Cardiac muscle cell (in vitro differentiated cells and primary cell): Measurements from ENCODE around the gene FUT2. TPM values are rescaled to one million over a fixed set of nuclear protein-coding genes. Genes with fewer than 3 reads are reported as not detected.

ENCODE experiments used
- DNase-seq, 2 donors: peaks; one replicate each; pipeline versions ENCODE4 v3.0.0 to v3.0.0-alpha.2; 2010 to 2017; ENCODE audit warnings: low read depth in 1 of 2, low spot score in 1 of 2
- H3K27ac ChIP-seq: fragments of 200-600 bp; sonication (generic); 2 replicates; pipeline ENCODE4 v1.5.1; 2016
- H3K27me3 ChIP-seq: fragments of 200-600 bp; sonication (generic); 2 replicates; pipeline ENCODE4 v1.6.0; 2016; ENCODE audit warnings: control low read depth
- H3K36me3 ChIP-seq: fragments of 200-600 bp; sonication (generic); 2 replicates; pipeline ENCODE4 v1.5.1; 2016; ENCODE audit warnings: control low read depth
- H3K4me1 ChIP-seq: fragments of 200-600 bp; sonication (generic); 2 replicates; pipeline ENCODE4 v1.8.1; 2017; ENCODE audit warnings: low read depth, mild to moderate bottlenecking, mixed run types
- H3K4me3 ChIP-seq: fragments of 200-600 bp; sonication (generic); 2 replicates; pipeline ENCODE4 v1.5.1; 2016; ENCODE audit warnings: mild to moderate bottlenecking
- H3K9me3 ChIP-seq: fragments of 200-600 bp; sonication (generic); 2 replicates; pipeline ENCODE4 v1.5.1; 2017; ENCODE audit warnings: low read depth, mild to moderate bottlenecking, control low read depth
- polyA plus RNA-seq: library from polyadenylated mRNA; unstranded; fragments of >200 nt; fragmentation: Nextera tagmentation; extraction: Ambion mirVana; gene quantifications from 2 replicates; pipeline ENCODE4 v1.2.1, GENCODE V29; 2016
- total RNA-seq: library from RNA; depleted of rRNA; stranded (reverse); fragments of >200 nt; gene quantifications from 2 replicates; pipeline ENCODE4 v1.2.3, GENCODE V29; 2016
- TF ChIP-seq, protein P1 (sequence below): IDR thresholded peaks from 2 replicates; pipeline ENCODE4 v1.5.1; 2012; ENCODE audit warnings: low read depth, mild to moderate bottlenecking, low read length

FUT2 gene
- total and polyA plus RNA-seq, 2 experiments from 2014 or later: 0.11 TPM; not detected in 1

DNA sequence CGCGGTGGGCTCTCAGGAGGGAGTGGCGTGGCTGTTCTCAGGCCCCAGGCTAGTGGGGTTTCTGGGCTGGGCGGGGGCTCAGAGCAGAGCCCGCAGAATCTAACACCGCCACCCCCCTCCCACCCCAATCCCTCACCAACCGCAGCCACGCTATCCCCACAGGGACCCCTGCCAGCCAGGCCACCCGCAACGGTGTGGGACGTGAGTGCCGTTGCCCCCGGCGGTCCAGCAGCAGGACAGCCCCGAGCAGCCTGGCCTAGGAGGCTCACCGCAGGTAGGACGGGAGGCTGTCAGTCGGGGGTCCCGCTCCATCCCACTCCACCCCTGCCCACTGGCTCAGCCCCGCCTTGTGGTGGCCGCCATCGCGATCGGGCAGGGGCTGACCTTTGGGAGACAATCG is 22.8 kb upstream of the FUT2 start, which contains the start of gene NTN5:
Gene NTN5, minus strand, starts transcription at position 24 of the 400 bp plus-strand sequence. CDS start 2,031 bp downstream, outside the sequence.
- no peak for DNase-seq
- TF ChIP-seq, protein P1, sequence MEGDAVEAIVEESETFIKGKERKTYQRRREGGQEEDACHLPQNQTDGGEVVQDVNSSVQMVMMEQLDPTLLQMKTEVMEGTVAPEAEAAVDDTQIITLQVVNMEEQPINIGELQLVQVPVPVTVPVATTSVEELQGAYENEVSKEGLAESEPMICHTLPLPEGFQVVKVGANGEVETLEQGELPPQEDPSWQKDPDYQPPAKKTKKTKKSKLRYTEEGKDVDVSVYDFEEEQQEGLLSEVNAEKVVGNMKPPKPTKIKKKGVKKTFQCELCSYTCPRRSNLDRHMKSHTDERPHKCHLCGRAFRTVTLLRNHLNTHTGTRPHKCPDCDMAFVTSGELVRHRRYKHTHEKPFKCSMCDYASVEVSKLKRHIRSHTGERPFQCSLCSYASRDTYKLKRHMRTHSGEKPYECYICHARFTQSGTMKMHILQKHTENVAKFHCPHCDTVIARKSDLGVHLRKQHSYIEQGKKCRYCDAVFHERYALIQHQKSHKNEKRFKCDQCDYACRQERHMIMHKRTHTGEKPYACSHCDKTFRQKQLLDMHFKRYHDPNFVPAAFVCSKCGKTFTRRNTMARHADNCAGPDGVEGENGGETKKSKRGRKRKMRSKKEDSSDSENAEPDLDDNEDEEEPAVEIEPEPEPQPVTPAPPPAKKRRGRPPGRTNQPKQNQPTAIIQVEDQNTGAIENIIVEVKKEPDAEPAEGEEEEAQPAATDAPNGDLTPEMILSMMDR: no peak
- no peak within 1 kb of the TSS for H3K4me3 ChIP-seq

GRCh38 chr19:48673436-48674100 is 22.2 kb upstream of the FUT2 start:
- Histone ChIP-seq H3K36me3 (no peaks in the 10 kb centered on the region), H3K4me3 (no peak overlapping the region), H3K27me3 (no peaks in the 10 kb centered on the region), H3K9me3 (no peaks in the 10 kb centered on the region), H3K27ac (no peak overlapping the region), H3K4me1 (no peaks in the 10 kb centered on the region)
- TF ChIP-seq, protein P1: no peak
- DNase-seq: no peak

More for the DNA sequence above, 22.8 kb upstream of the FUT2 start, which contains the start of gene NTN5:
- no peaks in the 10 kb centered on the region for H3K4me1 ChIP-seq
- no peaks in the 10 kb centered on the region for H3K36me3 ChIP-seq
- H3K27ac ChIP-seq: no peak within 1 kb of the TSS
- no peaks in the 10 kb centered on the region for H3K27me3 ChIP-seq
- H3K9me3 ChIP-seq: no peaks in the 10 kb centered on the region

DNA sequence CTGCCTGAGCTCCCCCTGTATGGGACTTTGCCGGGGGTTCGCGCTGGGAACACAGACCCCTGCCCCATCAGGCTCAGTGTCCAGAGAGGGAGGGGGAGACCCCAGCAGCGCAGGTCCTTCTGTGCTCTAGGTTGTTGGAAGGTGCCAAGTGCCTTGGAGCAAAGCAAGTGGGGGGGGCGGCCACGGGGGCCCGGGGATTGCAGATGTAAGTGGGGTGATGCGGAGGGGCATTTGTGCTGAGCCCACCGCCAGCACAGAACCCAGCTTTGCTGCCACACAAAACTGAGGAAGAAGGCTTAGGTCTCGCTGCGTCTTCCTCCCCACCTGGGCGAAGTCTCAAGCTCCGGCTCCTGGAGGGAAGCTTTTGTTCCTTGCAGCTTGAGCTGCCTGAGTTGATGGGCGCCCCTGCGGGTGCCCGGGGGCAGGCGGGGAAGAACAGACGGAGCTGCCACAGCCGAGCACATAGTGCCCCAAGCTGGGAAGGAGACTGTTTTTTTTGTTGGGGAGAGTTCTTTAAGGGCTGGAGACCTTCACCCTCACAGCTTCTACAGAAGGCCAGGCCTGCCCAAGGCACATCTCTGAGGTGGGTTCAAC is 21.5 kb upstream of the FUT2 start:
- no peak for DNase-seq
- Histone ChIP-seq H3K36me3 (no peaks in the 10 kb centered on the region), H3K4me1 (no peaks in the 10 kb centered on the region), H3K27me3 (no peaks in the 10 kb centered on the region), H3K27ac (no peak overlapping the region), H3K9me3 (no peaks in the 10 kb centered on the region), H3K4me3 (no peak overlapping the region)
- TF ChIP-seq, protein P1: no peak

GRCh38 chr19:48674921-48675824 is 20.6 kb upstream of the FUT2 start:
- peak; percentile 86 to 91 for DNase-seq
- Histone ChIP-seq H3K27me3 (no peaks in the 10 kb centered on the region), H3K36me3 (no peaks in the 10 kb centered on the region), H3K27ac (no peak overlapping the region), H3K4me1 (no peaks in the 10 kb centered on the region), H3K9me3 (no peaks in the 10 kb centered on the region), H3K4me3 (no peak overlapping the region)
- TF ChIP-seq, protein P1: peak; percentile 87

DNA sequence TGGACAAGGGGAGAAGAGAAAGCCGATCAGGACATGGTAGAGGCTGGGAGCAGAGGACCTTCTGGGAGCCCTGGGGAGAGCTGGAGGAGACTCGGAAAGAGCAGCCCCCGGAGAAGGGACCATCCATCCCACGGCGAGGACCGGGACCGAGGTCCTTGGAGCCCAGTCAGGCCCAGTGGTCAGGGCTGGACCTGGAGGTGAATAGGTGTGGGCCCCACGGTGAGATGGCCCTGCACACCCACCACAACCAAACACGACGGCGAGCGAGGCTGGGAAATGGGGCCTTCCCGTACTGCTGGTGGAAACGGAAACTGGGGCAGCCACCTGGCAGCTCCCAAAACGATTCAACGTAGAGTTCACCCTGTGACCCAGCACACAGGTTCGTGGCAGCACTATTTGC is 19.3 kb upstream of the FUT2 start:
- no peaks in the 10 kb centered on the region for H3K36me3 ChIP-seq
- TF ChIP-seq, protein P1: no peak
- no peak for DNase-seq
- no peaks in the 10 kb centered on the region for H3K4me1 ChIP-seq
- H3K9me3 ChIP-seq: no peaks in the 10 kb centered on the region
- H3K4me3 ChIP-seq: no peak overlapping the region
- no peaks in the 10 kb centered on the region for H3K27me3 ChIP-seq
- H3K27ac ChIP-seq: no peak overlapping the region
